HG03095 (cell line): ENCODE data around the gene REC114.
"Not testable (repeated sequence)": the region's sequence is repeated elsewhere in the genome, so short reads cannot be mapped to it uniquely, and the experiment has no call there.

Experiments
- ATAC-seq: cut with Tn5 transposase; IDR thresholded peaks from one replicate; pipeline ENCODE4 v1.9.1; 2021; ENCODE audit warnings: moderate library complexity; ENCODE audit not compliant: unreplicated experiment

Gene REC114

GRCh38 chr15:73442968-73443367 lies at the start of gene REC114:
Gene REC114, plus strand, starts transcription at chr15:73443164. Its CDS starts 22 bp downstream, at chr15:73443186.
- ATAC-seq = no peak

- no peak for ATAC-seq
Observed at GRCh38 chr15:73393336-73393735, 49.6 kb upstream of the REC114 start.

- ATAC-seq = no peak
Observed at GRCh38 chr15:73394782-73395181, 48.2 kb upstream of the REC114 start.

GRCh38 chr15:73395671-73396070 lies 47.3 kb upstream of the REC114 start:
- no peak for ATAC-seq

GRCh38 chr15:73397461-73397860 lies 45.5 kb upstream of the REC114 start:
- no peak for ATAC-seq

GRCh38 chr15:73398861-73399260 lies 44.1 kb upstream of the REC114 start:
- no peak for ATAC-seq

GRCh38 chr15:73400222-73400621 lies 42.7 kb upstream of the REC114 start:
- ATAC-seq = not testable (repeated sequence)

- ATAC-seq = no peak
Observed at GRCh38 chr15:73403171-73403570, 39.8 kb upstream of the REC114 start.

GRCh38 chr15:73414876-73415275 lies 28.1 kb upstream of the REC114 start:
- ATAC-seq = no peak

GRCh38 chr15:73424506-73424905 lies 18.5 kb upstream of the REC114 start:
- ATAC-seq = no peak

- ATAC-seq = no peak
Observed at GRCh38 chr15:73425510-73425909, 17.5 kb upstream of the REC114 start.

GRCh38 chr15:73426323-73426994 lies 16.5 kb upstream of the REC114 start:
- ATAC-seq = no peak

GRCh38 chr15:73431329-73431728 lies 11.6 kb upstream of the REC114 start:
- not testable (repeated sequence) for ATAC-seq

GRCh38 chr15:73433873-73434272 lies 9.1 kb upstream of the REC114 start:
- no peak for ATAC-seq

GRCh38 chr15:73436613-73437012 lies 6.4 kb upstream of the REC114 start:
- no peak for ATAC-seq

- ATAC-seq = no peak
Observed at GRCh38 chr15:73437543-73438109, 5.3 kb upstream of the REC114 start.

GRCh38 chr15:73438651-73439050 lies 4.3 kb upstream of the REC114 start:
- no peak for ATAC-seq

- ATAC-seq = no peak
Observed at GRCh38 chr15:73440571-73440970, 2.4 kb upstream of the REC114 start.

- ATAC-seq = no peak
Observed at GRCh38 chr15:73442421-73442820, 543 bp upstream of the REC114 start.

- not testable (repeated sequence) for ATAC-seq
Observed at GRCh38 chr15:73447471-73447870, 4.5 kb downstream of the REC114 start.

- ATAC-seq = not testable (repeated sequence)
Observed at GRCh38 chr15:73448158-73448758, 5.3 kb downstream of the REC114 start.

GRCh38 chr15:73449980-73450379 lies 7.0 kb downstream of the REC114 start:
- ATAC-seq = not testable (repeated sequence)
